Transverse colon (tissue), 4 donors: ENCODE results near the gene NXPH1. TPM values are rescaled to one million over a fixed set of nuclear protein-coding genes. Genes with fewer than 3 reads are reported as not detected.

Source experiments
- DNase-seq: peaks from one replicate; pipeline ENCODE4 v3.0.0-alpha.2; 2019
- H3K27ac ChIP-seq, 4 donors: fragments of 200-600 bp; sonication (generic); 2 replicates each; pipeline ENCODE4 v1.5.1; 2016 to 2018; ENCODE audit warnings: inconsistent platforms in 4 of 4
- H3K27me3 ChIP-seq: fragments of 200-600 bp; sonication (generic); 2 replicates; pipeline ENCODE4 v1.5.1; 2017; ENCODE audit warnings: inconsistent platforms
- H3K36me3 ChIP-seq, 4 donors: fragments of 200-600 bp; sonication (generic); 2 replicates each; pipeline ENCODE4 v1.5.1; 2017 to 2019; ENCODE audit warnings: inconsistent platforms in 4 of 4
- H3K4me1 ChIP-seq, 4 donors: fragments of 200-600 bp; sonication (generic); 2 replicates each; pipeline ENCODE4 v1.5.1; 2017 to 2020; ENCODE audit warnings: inconsistent platforms in 4 of 4
- H3K4me3 ChIP-seq, 4 donors: fragments of 200-600 bp; sonication (generic); 1 replicate in 1 of 4; 2 replicates in 3 of 4; pipeline versions ENCODE4 v1.5.1 to v1.6.1; 2017 to 2019; ENCODE audit warnings: inconsistent platforms in 4 of 4
- H3K9me3 ChIP-seq, 2 donors: fragments of 200-600 bp; sonication (generic); 2 replicates each; pipeline ENCODE4 v1.5.1; 2017 to 2019; ENCODE audit warnings: inconsistent platforms in 2 of 2
- EP300 ChIP-seq: sonication (generic); formaldehyde crosslinking; IDR thresholded peaks from one replicate; pipeline ENCODE4 v1.6.1; 2017; ENCODE audit warnings: antibody characterized with exemption, low read depth
- POLR2A ChIP-seq: fragments of 450-650 bp; IDR thresholded peaks from one replicate; pipeline ENCODE4 v1.6.1; 2016; ENCODE audit warnings: antibody characterized with exemption, mild to moderate bottlenecking, moderate library complexity
- POLR2AphosphoS5 ChIP-seq, 3 donors: sonication (generic); formaldehyde crosslinking; IDR thresholded peaks; one replicate each; pipeline ENCODE4 v1.6.1; 2016; ENCODE audit warnings: antibody characterized with exemption in 3 of 3
- WGBS, 2 donors: methylation state at CpG; one replicate each; pipeline ENCODE4 v1.1.5; 2018; ENCODE audit warnings: low coverage in 1 of 2; 5-methylcytosine and 5-hydroxymethylcytosine counted together
- in situ Hi-C, 4 donors: fragments of 200-750 bp; cut with MboI; loops; one replicate each; pipeline versions ENCODE4 v1.15.0 to v1.15.1; 2017; ENCODE audit warnings: low sequenced_read_pairs in 3 of 4, low pct_ligation_motif_present in 1 of 4, low pct_unique_long_range_greater_than_20kb in 1 of 4
- intact Hi-C: fragments of 100-400 bp; cut with DNase I; formaldehyde crosslinking; loops from one replicate; pipeline ENCODE4 v1.15.1; 2023; ENCODE audit warnings: low total_unique reads
- total RNA-seq, 4 donors: library from RNA; depleted of rRNA; stranded (reverse); fragments of >200 nt; gene quantifications; one replicate each; pipeline ENCODE4 v1.1.0, GENCODE V29; 2016
- TF ChIP-seq, protein P1 (sequence below), 5 experiments: fragments of 200-600 bp in 3 of 5; fragments of 450-650 bp in 2 of 5; sonication (generic) in 3 of 5; IDR thresholded peaks; 1 replicate in 2 of 5; 2 replicates in 3 of 5; pipeline ENCODE4 v1.5.1; 2016 to 2017; ENCODE audit warnings: antibody characterized with exemption in 5 of 5, inconsistent platforms in 3 of 5, mild to moderate bottlenecking in 2 of 5, moderate library complexity in 1 of 5

NXPH1 gene
- total RNA-seq, 4 donors from 2014 or later, result not detected

DNA sequence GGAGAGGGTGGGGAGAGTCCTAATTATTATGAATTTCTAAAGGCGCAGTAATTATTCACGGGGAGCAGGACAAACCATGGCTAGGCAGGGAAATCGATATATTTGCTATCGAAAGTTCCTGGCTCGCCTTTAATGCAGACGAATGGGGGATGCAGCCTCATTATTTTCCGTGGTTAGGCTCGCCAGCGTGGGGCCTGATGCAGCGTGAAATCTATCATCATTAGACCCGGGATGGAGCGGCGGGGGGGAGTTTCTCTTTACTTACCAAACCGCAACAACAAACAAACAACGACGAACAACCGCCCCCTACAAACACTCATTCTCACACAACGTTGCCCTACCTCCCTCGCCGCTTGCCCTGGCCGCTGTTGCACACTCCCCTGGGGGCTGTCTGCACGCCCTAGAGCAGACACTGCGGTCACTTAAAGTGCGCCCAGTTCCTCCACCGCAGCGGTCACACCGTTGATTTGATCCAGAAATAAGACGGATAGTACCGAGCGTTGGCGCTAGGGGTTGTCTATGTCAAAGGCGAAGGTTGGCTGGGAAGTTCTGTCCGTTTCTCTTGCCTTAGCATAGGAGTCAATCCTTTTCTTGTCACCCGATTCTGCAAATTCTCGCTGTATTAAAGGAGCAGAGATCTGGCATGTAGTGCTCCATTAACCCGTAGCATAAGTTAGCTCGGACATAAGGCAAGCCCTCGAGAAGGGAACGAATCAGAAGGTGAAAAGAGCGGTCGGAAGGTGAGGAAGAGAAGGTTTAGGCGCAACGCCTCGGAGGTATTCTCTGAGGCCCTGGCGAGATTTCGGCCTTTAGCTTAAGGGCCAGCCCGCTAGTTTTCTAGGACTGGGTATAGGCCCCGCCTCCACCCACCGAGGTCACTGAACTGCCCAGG lies 10.4 kb downstream of the NXPH1 start:
- Histone ChIP-seq H3K9me3 (no peaks in the 10 kb centered on the region), H3K4me1 (peaks cover 0 to 9% (median 0%) of the 10 kb centered on the region in 4 donors), H3K27ac (no peak overlapping the region), H3K27me3 (peaks cover 72% of the 10 kb centered on the region), H3K36me3 (no peaks in the 10 kb centered on the region), H3K4me3 (no peak overlapping the region)
- in situ Hi-C loops (loop anchor here in 2 of 4 donors (25.0 kb wide), 1 partner anchor 268 kb away; no protein-coding TSS in a partner anchor), intact Hi-C loops (no loop called here)
- no peak for DNase-seq
- 27 to 39% methylated on average over 28 to 49 of the region's 49 CpGs for WGBS, 2 donors
- TF ChIP-seq POLR2A (no peak), EP300 (no peak), POLR2AphosphoS5 (IDR thresholded peaks at IDR 0.05) (no peak)
- TF ChIP-seq, protein P1, sequence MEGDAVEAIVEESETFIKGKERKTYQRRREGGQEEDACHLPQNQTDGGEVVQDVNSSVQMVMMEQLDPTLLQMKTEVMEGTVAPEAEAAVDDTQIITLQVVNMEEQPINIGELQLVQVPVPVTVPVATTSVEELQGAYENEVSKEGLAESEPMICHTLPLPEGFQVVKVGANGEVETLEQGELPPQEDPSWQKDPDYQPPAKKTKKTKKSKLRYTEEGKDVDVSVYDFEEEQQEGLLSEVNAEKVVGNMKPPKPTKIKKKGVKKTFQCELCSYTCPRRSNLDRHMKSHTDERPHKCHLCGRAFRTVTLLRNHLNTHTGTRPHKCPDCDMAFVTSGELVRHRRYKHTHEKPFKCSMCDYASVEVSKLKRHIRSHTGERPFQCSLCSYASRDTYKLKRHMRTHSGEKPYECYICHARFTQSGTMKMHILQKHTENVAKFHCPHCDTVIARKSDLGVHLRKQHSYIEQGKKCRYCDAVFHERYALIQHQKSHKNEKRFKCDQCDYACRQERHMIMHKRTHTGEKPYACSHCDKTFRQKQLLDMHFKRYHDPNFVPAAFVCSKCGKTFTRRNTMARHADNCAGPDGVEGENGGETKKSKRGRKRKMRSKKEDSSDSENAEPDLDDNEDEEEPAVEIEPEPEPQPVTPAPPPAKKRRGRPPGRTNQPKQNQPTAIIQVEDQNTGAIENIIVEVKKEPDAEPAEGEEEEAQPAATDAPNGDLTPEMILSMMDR (IDR thresholded peaks at IDR 0.05), result no peak

- Histone ChIP-seq H3K4me3 (no peak overlapping the region), H3K4me1 (peaks cover 0 to 9% (median 0%) of the 10 kb centered on the region in 4 donors), H3K36me3 (no peaks in the 10 kb centered on the region), H3K27ac (no peak overlapping the region), H3K27me3 (peaks cover 66% of the 10 kb centered on the region), H3K9me3 (no peaks in the 10 kb centered on the region)
- intact Hi-C loops (no loop called here), in situ Hi-C loops (loop anchor here in 2 of 4 donors (25.0 kb wide), 1 partner anchor 268 kb away; no protein-coding TSS in a partner anchor)
- WGBS, 2 donors, result 55 to 64% methylated on average over 7 of the region's 7 CpGs
- DNase-seq, result no peak
- TF ChIP-seq POLR2AphosphoS5 (IDR thresholded peaks at IDR 0.05) (no peak), EP300 (no peak), POLR2A (no peak)
- TF ChIP-seq, protein P1 (IDR thresholded peaks at IDR 0.05), result no peak
These were observed 11.0 kb downstream of the NXPH1 start for GRCh38 chr7:8444468-8444769.

DNA sequence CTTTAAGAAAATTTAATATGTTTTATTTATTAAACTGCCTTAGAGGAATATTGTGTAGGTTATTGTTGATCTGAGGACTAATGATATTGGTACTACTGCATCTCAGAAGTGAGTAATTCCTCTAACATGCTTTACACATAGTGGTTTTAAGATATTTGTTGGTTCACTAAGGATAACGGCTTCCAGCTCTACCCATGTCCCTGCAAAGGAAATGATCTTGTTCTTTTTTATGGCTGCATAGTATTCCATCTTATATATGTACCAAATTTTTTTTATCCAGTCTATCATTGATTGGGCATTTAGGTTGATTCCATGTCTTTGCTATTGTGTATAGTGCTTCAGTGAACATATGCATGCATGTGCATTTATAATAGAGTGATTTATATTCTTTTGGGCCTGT lies 20.1 kb downstream of the NXPH1 start:
- no peak overlapping the region for H3K27ac ChIP-seq
- no peak for DNase-seq
- H3K27me3 ChIP-seq, result no peaks in the 10 kb centered on the region
- no peak overlapping the region for H3K4me3 ChIP-seq
- H3K9me3 ChIP-seq, result no peaks in the 10 kb centered on the region
- in situ Hi-C loops (no loop called here), intact Hi-C loops (no loop called here)
- TF ChIP-seq POLR2A, result no peak
- TF ChIP-seq, protein P1 (IDR thresholded peaks at IDR 0.05), result no peak
- TF ChIP-seq POLR2AphosphoS5 (IDR thresholded peaks at IDR 0.05), result no peak
- TF ChIP-seq EP300, result no peak
- WGBS, 2 donors, result 65 to 80% methylated on average over 1 of the region's 1 CpG
- no peaks in the 10 kb centered on the region for H3K4me1 ChIP-seq
- no peaks in the 10 kb centered on the region for H3K36me3 ChIP-seq

- H3K27me3 ChIP-seq, result no peaks in the 10 kb centered on the region
- no peak overlapping the region for H3K4me3 ChIP-seq
- H3K27ac ChIP-seq, result no peak overlapping the region
- no peaks in the 10 kb centered on the region for H3K9me3 ChIP-seq
- H3K36me3 ChIP-seq, result no peaks in the 10 kb centered on the region
- 30 to 31% methylated on average over 1 to 2 of the region's 2 CpGs for WGBS, 2 donors
- no peak for DNase-seq
- H3K4me1 ChIP-seq, result no peaks in the 10 kb centered on the region
- TF ChIP-seq POLR2AphosphoS5 (IDR thresholded peaks at IDR 0.05) (no peak), POLR2A (no peak)
- intact Hi-C loops (no loop called here), in situ Hi-C loops (no loop called here)
These were observed 22.0 kb downstream of the NXPH1 start for GRCh38 chr7:8455426-8455825.

DNA sequence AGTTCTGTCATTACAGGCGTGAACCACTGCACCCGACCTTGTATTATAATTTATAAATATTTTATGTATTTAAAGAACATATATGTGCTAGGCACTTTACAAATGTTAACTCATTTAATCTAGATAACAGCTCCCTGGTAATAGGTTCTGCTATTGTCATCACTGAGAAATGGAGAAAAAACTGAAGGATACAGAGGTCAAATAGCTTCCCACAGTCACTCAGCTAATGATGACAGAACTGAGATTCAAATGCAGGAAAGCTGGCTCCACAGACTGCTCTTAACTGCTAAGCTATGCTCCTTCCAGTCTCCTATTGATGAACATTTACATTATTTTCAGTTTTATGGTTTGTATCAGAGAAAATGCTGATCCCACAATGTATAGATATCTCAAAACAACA lies 28.9 kb downstream of the NXPH1 start:
- no peaks in the 10 kb centered on the region for H3K9me3 ChIP-seq
- no peaks in the 10 kb centered on the region for H3K27me3 ChIP-seq
- 71 to 84% methylated on average over 2 of the region's 2 CpGs for WGBS, 2 donors
- no peak overlapping the region for H3K27ac ChIP-seq
- in situ Hi-C loops, result no loop called here
- intact Hi-C loops, result no loop called here
- TF ChIP-seq EP300 (no peak), POLR2A (no peak), POLR2AphosphoS5 (IDR thresholded peaks at IDR 0.05) (no peak)
- TF ChIP-seq, protein P1 (IDR thresholded peaks at IDR 0.05), result no peak
- no peak overlapping the region for H3K4me3 ChIP-seq
- H3K36me3 ChIP-seq, result no peaks in the 10 kb centered on the region
- H3K4me1 ChIP-seq, result no peaks in the 10 kb centered on the region
- no peak for DNase-seq
